OCI-LY3 (cell line): ENCODE data around the gene MLLT10.

Experiments
- EZH2phosphoT487 ChIP-seq: fragments of 200-600 bp; shearing (Covaris generic); IDR thresholded peaks from 2 replicates; pipeline ENCODE4 v1.6.1; 2018; ENCODE audit warnings: antibody characterized with exemption, mixed run types, low read depth
- TF ChIP-seq, protein P1 (sequence below): fragments of 200-600, 300-600 bp; sonication (generic); IDR thresholded peaks from 2 replicates; pipeline ENCODE4 v1.5.1; 2014; ENCODE audit warnings: antibody characterized with exemption, low read length, low read depth

DNA sequence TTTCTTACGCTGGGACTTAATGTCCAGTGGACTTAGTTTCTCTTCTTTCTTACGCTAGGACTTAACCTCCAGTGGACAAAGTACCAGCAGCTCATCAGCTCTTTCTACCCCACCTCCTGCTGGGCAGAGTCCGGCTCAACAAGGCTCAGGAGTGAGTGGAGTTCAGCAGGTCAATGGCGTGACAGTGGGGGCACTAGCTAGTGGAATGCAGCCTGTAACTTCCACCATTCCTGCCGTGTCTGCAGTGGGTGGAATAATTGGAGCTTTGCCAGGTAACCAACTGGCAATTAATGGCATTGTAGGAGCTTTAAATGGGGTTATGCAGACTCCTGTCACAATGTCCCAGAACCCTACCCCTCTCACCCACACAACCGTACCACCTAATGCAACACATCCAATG lies 199.7 kb downstream of the MLLT10 start:
- TF ChIP-seq, protein P1, sequence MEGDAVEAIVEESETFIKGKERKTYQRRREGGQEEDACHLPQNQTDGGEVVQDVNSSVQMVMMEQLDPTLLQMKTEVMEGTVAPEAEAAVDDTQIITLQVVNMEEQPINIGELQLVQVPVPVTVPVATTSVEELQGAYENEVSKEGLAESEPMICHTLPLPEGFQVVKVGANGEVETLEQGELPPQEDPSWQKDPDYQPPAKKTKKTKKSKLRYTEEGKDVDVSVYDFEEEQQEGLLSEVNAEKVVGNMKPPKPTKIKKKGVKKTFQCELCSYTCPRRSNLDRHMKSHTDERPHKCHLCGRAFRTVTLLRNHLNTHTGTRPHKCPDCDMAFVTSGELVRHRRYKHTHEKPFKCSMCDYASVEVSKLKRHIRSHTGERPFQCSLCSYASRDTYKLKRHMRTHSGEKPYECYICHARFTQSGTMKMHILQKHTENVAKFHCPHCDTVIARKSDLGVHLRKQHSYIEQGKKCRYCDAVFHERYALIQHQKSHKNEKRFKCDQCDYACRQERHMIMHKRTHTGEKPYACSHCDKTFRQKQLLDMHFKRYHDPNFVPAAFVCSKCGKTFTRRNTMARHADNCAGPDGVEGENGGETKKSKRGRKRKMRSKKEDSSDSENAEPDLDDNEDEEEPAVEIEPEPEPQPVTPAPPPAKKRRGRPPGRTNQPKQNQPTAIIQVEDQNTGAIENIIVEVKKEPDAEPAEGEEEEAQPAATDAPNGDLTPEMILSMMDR, result no peak
- TF ChIP-seq EZH2phosphoT487, result no peak
